ENCODE results near the gene SCFD2. TPM values are rescaled to one million over a fixed set of nuclear protein-coding genes. Genes with fewer than 3 reads are reported as not detected.

SCFD2 gene
- polyA plus RNA-seq, 3 donors: 5.4 to 9.4 (median 6.7) TPM

- Mint-ChIP-seq H3K4me1 (no peaks in the 10 kb centered on the region), H3K27ac (no peak overlapping the region), H3K36me3 (peaks cover 1 to 14% of the 10 kb centered on the region in 2 donors), H3K27me3 (ENCODE audit: low read depth in 3 of 3) (no peaks in the 10 kb centered on the region), H3K9me3 (peaks cover 0 to 17% (median 6%) of the 10 kb centered on the region in 7 donors), H3K4me3 (no peak overlapping the region)
- Histone ChIP-seq H3K36me3 (replicated peaks in 1 of 2; ENCODE audit: control insufficient read depth in 1 of 2, insufficient read depth in 2 of 2, low read length in 2 of 2) (no peaks in the 10 kb centered on the region), H3K4me3 (replicated peaks in 1 of 3; ENCODE audit: low read depth in 2 of 3, low read length in 3 of 3) (no peak overlapping the region), H3K4me1 (ENCODE audit: control insufficient read depth in 1 of 2, insufficient read depth in 2 of 2, low read length in 2 of 2) (no peaks in the 10 kb centered on the region), H3K27me3 (ENCODE audit: control insufficient read depth in 2 of 2, insufficient read depth in 2 of 2, low read length in 2 of 2) (no peaks in the 10 kb centered on the region), H4K20me1 (ENCODE audit: insufficient read depth, low read length) (no peaks in the 10 kb centered on the region), H3K79me2 (ENCODE audit: insufficient read depth, low read length) (no peaks in the 10 kb centered on the region), H3K9me3 (replicated peaks in 1 of 2; ENCODE audit: control insufficient read depth in 1 of 2, insufficient read depth in 1 of 2, low read length in 2 of 2) (peaks cover 0 to 12% of the 10 kb centered on the region in 2 donors), H2AFZ (ENCODE audit: insufficient read depth, low read depth, low read length, poor library complexity, severe bottlenecking) (no peak overlapping the region), H3K27ac (ENCODE audit: low read depth in 1 of 2, low read length in 2 of 2) (no peak overlapping the region), H3K4me2 (replicated peaks; ENCODE audit: extremely low read depth, low read length, poor library complexity, severe bottlenecking) (no peak overlapping the region), H3K9ac (ENCODE audit: insufficient read depth, low read length, poor library complexity, severe bottlenecking) (no peak overlapping the region)
- intact Hi-C loops (cut with micrococcal nuclease): no loop called here
- no peak for DNase-seq
- WGBS (ENCODE audit: insufficient coverage): no CpG with 5 or more reads among the region's 2 CpGs
- no peak for TF ChIP-seq CTCF (IDR thresholded peaks at IDR 0.05)
Observed at GRCh38 chr4:53281438-53281837, 84.4 kb downstream of the SCFD2 start.

DNA sequence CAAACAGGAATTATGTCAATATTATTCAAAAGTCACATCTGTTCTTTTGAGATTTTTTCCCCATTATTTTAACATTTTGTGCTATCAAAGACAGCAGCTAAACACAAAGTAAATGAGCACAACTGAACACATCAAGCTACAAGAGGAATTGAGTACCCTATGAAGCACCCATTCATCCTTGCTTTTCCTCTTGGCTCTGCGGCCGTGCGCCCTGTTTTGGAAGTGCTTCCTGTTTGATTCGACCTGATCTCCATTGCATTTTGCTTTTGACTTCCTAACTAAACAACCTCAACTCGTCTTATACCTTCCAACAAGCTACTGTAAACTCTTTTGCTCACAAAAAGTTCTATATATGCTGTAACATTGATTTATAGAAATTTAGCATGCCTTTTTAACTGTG, 85.0 kb downstream of the SCFD2 start:
- intact Hi-C loops (cut with micrococcal nuclease): no loop called here
- Histone ChIP-seq H2AFZ (ENCODE audit: insufficient read depth, low read depth, low read length, poor library complexity, severe bottlenecking) (no peak overlapping the region), H3K4me2 (replicated peaks; ENCODE audit: extremely low read depth, low read length, poor library complexity, severe bottlenecking) (no peak overlapping the region), H3K27me3 (ENCODE audit: control insufficient read depth in 2 of 2, insufficient read depth in 2 of 2, low read length in 2 of 2) (no peaks in the 10 kb centered on the region), H3K4me1 (ENCODE audit: control insufficient read depth in 1 of 2, insufficient read depth in 2 of 2, low read length in 2 of 2) (no peaks in the 10 kb centered on the region), H3K4me3 (replicated peaks in 1 of 3; ENCODE audit: low read depth in 2 of 3, low read length in 3 of 3) (no peak overlapping the region), H3K79me2 (ENCODE audit: insufficient read depth, low read length) (no peaks in the 10 kb centered on the region), H3K27ac (ENCODE audit: low read depth in 1 of 2, low read length in 2 of 2) (no peak overlapping the region), H3K9me3 (replicated peaks in 1 of 2; ENCODE audit: control insufficient read depth in 1 of 2, insufficient read depth in 1 of 2, low read length in 2 of 2) (peaks cover 0 to 8% of the 10 kb centered on the region in 2 donors), H4K20me1 (ENCODE audit: insufficient read depth, low read length) (no peaks in the 10 kb centered on the region), H3K9ac (ENCODE audit: insufficient read depth, low read length, poor library complexity, severe bottlenecking) (no peak overlapping the region), H3K36me3 (replicated peaks in 1 of 2; ENCODE audit: control insufficient read depth in 1 of 2, insufficient read depth in 2 of 2, low read length in 2 of 2) (no peaks in the 10 kb centered on the region)
- TF ChIP-seq CTCF (IDR thresholded peaks at IDR 0.05): no peak
- Mint-ChIP-seq H3K27me3 (ENCODE audit: low read depth in 3 of 3) (no peaks in the 10 kb centered on the region), H3K4me1 (no peaks in the 10 kb centered on the region), H3K27ac (no peak overlapping the region), H3K4me3 (no peak overlapping the region), H3K36me3 (peaks cover 1 to 15% of the 10 kb centered on the region in 2 donors), H3K9me3 (peaks cover 0 to 17% (median 6%) of the 10 kb centered on the region in 7 donors)
- DNase-seq: no peak
- WGBS (ENCODE audit: insufficient coverage): 94% methylated on average over 4 of the region's 5 CpGs
